Endothelial cell of umbilical vein (primary cell): ENCODE results near the gene PRCC. TPM values are rescaled to one million over a fixed set of nuclear protein-coding genes. Genes with fewer than 3 reads are reported as not detected.

Experiments used
- BruUV-seq: library from RNA; stranded (reverse); fragments of 400-500 nt; replicated peaks from 2 replicates; lab custom pipeline; 2021; lab: Mats Ljungman, UMichigan
- CTCF ChIA-PET: fragments of 300-600, 350-600 bp; sonication (Branson Sonifier 250); formaldehyde crosslinking; loops from one replicate; lab custom pipeline; 2021; ENCODE audit warnings: antibody characterized with exemption, inconsistent platforms; lab: Charles Lee
- POLR2A ChIA-PET: fragments of 300-600, 350-600 bp; sonication (Branson Sonifier 250); formaldehyde crosslinking; loops from one replicate; lab custom pipeline; 2021; ENCODE audit warnings: antibody characterized with exemption, inconsistent platforms; lab: Charles Lee
- DNase-seq: peaks from one replicate; pipeline ENCODE4 v3.0.0-alpha.2; 2011; ENCODE audit warnings: low read depth, low spot score
- FAIRE-seq: peaks from 2 replicates; lab custom pipeline; 2011; peaks lifted over from hg19 to GRCh38; lab: Jason Lieb, UNC
- H2AFZ ChIP-seq: 2 replicates; pipeline ENCODE4 v1.6.0; 2012; ENCODE audit warnings: low read depth, low read length, control low read depth, inconsistent platforms
- H3K27ac ChIP-seq: 2 replicates; pipeline ENCODE4 v1.5.1; 2011; ENCODE audit warnings: low read depth, mild to moderate bottlenecking, control low read depth, low read length, moderate library complexity; ENCODE audit not compliant: insufficient read depth
- H3K27me3 ChIP-seq, 2 experiments: 2 replicates each; pipeline versions ENCODE4 v1.6.0 to v1.6.1; 2011; ENCODE audit warnings: low read length in 2 of 2, mixed read lengths in 1 of 2; ENCODE audit not compliant: control insufficient read depth in 2 of 2, insufficient read depth in 2 of 2
- H3K36me3 ChIP-seq, 2 experiments: 2 replicates in 1 of 2; 3 replicates in 1 of 2; pipeline ENCODE4 v1.5.1; 2011; ENCODE audit warnings: low read length in 2 of 2, mild to moderate bottlenecking in 1 of 2, moderate library complexity in 1 of 2; ENCODE audit not compliant: control insufficient read depth in 2 of 2, insufficient read depth in 2 of 2; ENCODE audit errors: extremely low read depth in 1 of 2
- H3K4me1 ChIP-seq: 3 replicates; pipeline ENCODE4 v1.5.1; 2011; ENCODE audit warnings: mild to moderate bottlenecking, low read length; ENCODE audit not compliant: control insufficient read depth, insufficient read depth; ENCODE audit errors: extremely low read depth
- H3K4me2 ChIP-seq: 2 replicates; pipeline ENCODE4 v1.6.1; 2011; ENCODE audit warnings: low read length, control low read depth, mixed read lengths; ENCODE audit not compliant: insufficient read depth
- H3K4me3 ChIP-seq, 3 experiments: fragments of 200-600 bp in 1 of 3; sonication (generic), shearing (Covaris generic) in 1 of 3; replicated peaks in 1 of 3; 2 replicates each; pipeline ENCODE4 v1.5.1; 2011 to 2016; ENCODE audit warnings: control low read depth in 3 of 3, low read length in 3 of 3, mild to moderate bottlenecking in 2 of 3, inconsistent platforms in 1 of 3, low read depth in 1 of 3, moderate library complexity in 1 of 3; ENCODE audit not compliant: insufficient read depth in 1 of 3
- H3K79me2 ChIP-seq: 2 replicates; pipeline ENCODE4 v1.6.0; 2012; ENCODE audit warnings: low read length, inconsistent platforms; ENCODE audit not compliant: control insufficient read depth, insufficient read depth
- H3K9ac ChIP-seq: replicated peaks from 2 replicates; pipeline ENCODE3; 2011; ENCODE audit warnings: low read length, control low read depth; ENCODE audit not compliant: insufficient read depth; ENCODE audit errors: extremely low read depth
- H3K9me1 ChIP-seq: replicated peaks from 3 replicates; pipeline ENCODE4 v1.6.0; 2011; ENCODE audit warnings: mild to moderate bottlenecking, low read length; ENCODE audit not compliant: control insufficient read depth, insufficient read depth; ENCODE audit errors: extremely low read depth
- H3K9me3 ChIP-seq: replicated peaks from 2 replicates; pipeline ENCODE4 v1.5.1; 2012; ENCODE audit warnings: low read length, inconsistent platforms; ENCODE audit not compliant: control insufficient read depth, insufficient read depth
- H4K20me1 ChIP-seq: replicated peaks from 2 replicates; pipeline ENCODE3; 2011; ENCODE audit warnings: mild to moderate bottlenecking, low read length; ENCODE audit not compliant: control insufficient read depth, insufficient read depth; ENCODE audit errors: extremely low read depth
- EZH2 ChIP-seq: IDR thresholded peaks from 2 replicates; pipeline ENCODE4 v1.6.1; 2012; ENCODE audit warnings: borderline replicate concordance, low read depth, mild to moderate bottlenecking, moderate library complexity, low read length, inconsistent platforms; ENCODE audit not compliant: severe bottlenecking
- GATA2 ChIP-seq: IDR thresholded peaks from 2 replicates; pipeline ENCODE4 v1.7.0; 2011; ENCODE audit warnings: low read depth, mild to moderate bottlenecking, moderate library complexity, mixed read lengths, low read length; ENCODE audit not compliant: insufficient read length, insufficient read depth
- MYC ChIP-seq: IDR thresholded peaks from one replicate; pipeline ENCODE4 v1.6.1; 2011; ENCODE audit warnings: mild to moderate bottlenecking, low read depth, low read length
- dilution Hi-C: fragments of 300-500 bp; cut with MboI; formaldehyde crosslinking; loops from one replicate; pipeline ENCODE4 v1.15.0; 2019; ENCODE audit warnings: low sequenced_read_pairs; ENCODE audit not compliant: extremely low pct_ligation_motif_present
- intact Hi-C: fragments of 100-400 bp; cut with micrococcal nuclease; formaldehyde crosslinking; loops from one replicate; pipeline ENCODE4 v1.10.0; 2022
- polyA plus RNA-seq, 4 experiments: library from polyadenylated mRNA; depleted of rRNA in 3 of 4; stranded (reverse) in 3 of 4; unstranded in 1 of 4; fragments of >200 nt; gene quantifications; 2 replicates each; pipeline versions ENCODE4 v1.2.1 to v1.2.3, GENCODE V29; 2011 to 2012; ENCODE audit warnings: missing spikeins in 1 of 4
- total RNA-seq: library from RNA; stranded (reverse); gene quantifications from 2 replicates; pipeline ENCODE4 v1.2.3, GENCODE V29; 2021

Gene PRCC
- total and polyA plus RNA-seq, 2 donors (not counting 3 experiments of a cell fraction or from before 2014, with no cell fraction given), result 71.5 to 77.4 TPM

DNA sequence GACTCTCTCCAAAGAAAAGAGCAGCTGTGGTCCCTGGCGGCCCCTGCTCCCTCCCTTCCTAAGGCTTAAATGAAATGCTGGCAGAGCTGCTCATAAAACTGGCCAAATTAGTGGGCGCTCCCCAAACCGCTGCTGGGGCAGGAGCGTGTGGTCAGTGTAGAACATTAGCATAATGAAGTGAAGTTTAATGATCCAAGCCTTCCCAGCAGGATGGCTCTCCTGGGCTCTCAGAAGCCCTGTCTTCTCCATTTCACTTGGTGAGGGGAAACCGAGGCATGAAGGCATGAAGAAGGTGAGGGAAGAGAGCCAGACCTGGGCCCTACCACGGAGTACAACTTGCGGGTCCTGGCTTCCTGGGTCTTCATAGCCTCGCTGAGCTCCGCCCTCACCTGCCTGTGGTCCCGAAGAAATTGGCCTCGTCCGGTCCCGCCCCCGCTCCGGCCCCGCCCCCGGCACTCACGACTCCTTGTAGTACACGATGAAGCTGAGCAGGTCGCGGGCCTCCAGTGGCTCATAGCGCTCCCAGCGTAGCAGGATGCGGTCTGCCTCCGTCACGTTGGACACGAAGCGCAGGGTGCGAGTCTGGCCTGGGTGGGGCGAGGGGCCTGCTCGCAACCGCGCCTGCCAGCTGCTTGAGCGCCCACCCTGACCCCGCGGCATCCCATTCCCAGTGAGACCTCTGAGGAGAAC is 81.3 kb downstream of the PRCC start:
- Histone ChIP-seq H2AFZ (no peak overlapping the region), H3K27me3 (peaks cover 53 to 57% of the 10 kb centered on the region in 2 experiments), H3K4me2 (no peak overlapping the region), H3K9ac (no peak overlapping the region), H4K20me1 (no peaks in the 10 kb centered on the region), H3K27ac (no peak overlapping the region), H3K9me3 (no peaks in the 10 kb centered on the region), H3K4me3 (no peak overlapping the region), H3K9me1 (no peaks in the 10 kb centered on the region), H3K4me1 (peaks cover 39% of the 10 kb centered on the region), H3K36me3 (no peaks in the 10 kb centered on the region), H3K79me2 (no peaks in the 10 kb centered on the region)
- intact Hi-C loops, result no loop called here
- CTCF ChIA-PET, result interaction anchor here (0.9 to 5.4 kb wide), 6 partner anchors 8 to 79 kb away, joined by 4 to 42 read pairs (median 4); partner anchors contain the start of genes INSRR and NTRK1
- POLR2A ChIA-PET, result no interaction called here
- dilution Hi-C loops, result no loop called here
- no peak for DNase-seq
- BruUV-seq, result no TSS peak
- no peak for TF ChIP-seq MYC
- peak; percentile 84 for TF ChIP-seq EZH2
- no peak for FAIRE-seq

DNA sequence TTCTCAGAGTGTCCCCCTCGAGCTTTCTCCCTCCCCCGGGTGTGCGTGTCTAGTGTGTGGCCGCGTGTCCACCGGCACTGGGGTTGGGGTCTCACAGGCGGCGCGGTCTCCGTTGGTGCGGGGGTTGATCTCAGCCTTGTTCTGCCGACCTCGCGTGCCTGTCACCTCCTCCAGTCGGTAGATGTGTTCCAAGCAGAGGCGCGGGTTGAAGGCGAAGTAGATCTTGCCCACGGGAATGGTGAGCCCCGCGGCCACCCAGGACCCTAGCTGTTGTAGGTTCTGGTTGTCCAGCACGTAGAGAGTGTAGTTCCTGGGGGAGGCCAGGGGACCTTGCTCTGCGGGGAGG is 81.8 kb downstream of the PRCC start:
- Histone ChIP-seq H3K4me2 (no peak overlapping the region), H3K27me3 (peaks cover 47 to 52% of the 10 kb centered on the region in 2 experiments), H3K9ac (no peak overlapping the region), H3K9me1 (no peaks in the 10 kb centered on the region), H3K27ac (no peak overlapping the region), H3K4me1 (peaks cover 39% of the 10 kb centered on the region), H3K79me2 (no peaks in the 10 kb centered on the region), H2AFZ (no peak overlapping the region), H3K4me3 (no peak overlapping the region), H3K9me3 (no peaks in the 10 kb centered on the region), H3K36me3 (no peaks in the 10 kb centered on the region), H4K20me1 (no peaks in the 10 kb centered on the region)
- TF ChIP-seq EZH2 (peak; percentile 5), GATA2 (no peak)
- BruUV-seq, result no TSS peak
- DNase-seq (no peak), FAIRE-seq (no peak)
- dilution Hi-C loops, result no loop called here
- ChIA-PET POLR2A (no interaction called here), CTCF (interaction anchor here (1.6 to 5.4 kb wide), 3 partner anchors 11 to 79 kb away, joined by 4 to 42 read pairs (median 42); partner anchors contain the start of genes INSRR and NTRK1)
- intact Hi-C loops, result no loop called here

Other genes with a start within 250 kb of the PRCC start
- gene IQGAP3, start 195.0 kb upstream of the PRCC start, total RNA-seq, result 48.6 and 60.7 TPM in 2 replicates
- gene IQGAP3, start 195.0 kb upstream of the PRCC start, polyA plus RNA-seq, result 28.3 and 30.2 TPM in 2 replicates
- not detected in 2 replicates for gene TTC24, start 187.8 kb upstream of the PRCC start, total RNA-seq
- not detected in 2 replicates for gene TTC24, start 187.8 kb upstream of the PRCC start, polyA plus RNA-seq
- 74.0 and 76.2 TPM in 2 replicates for gene NAXE, start 175.8 kb upstream of the PRCC start, total RNA-seq
- gene NAXE, start 175.8 kb upstream of the PRCC start, polyA plus RNA-seq, result 187 and 210 TPM in 2 replicates
- gene GPATCH4, start 166.1 kb upstream of the PRCC start, total RNA-seq, result 29.2 and 32.0 TPM in 2 replicates
- 15.5 and 22.4 TPM in 2 replicates for gene GPATCH4, start 166.1 kb upstream of the PRCC start, polyA plus RNA-seq
- not detected in 2 replicates for gene HAPLN2, start 148.1 kb upstream of the PRCC start, total RNA-seq
- gene HAPLN2, start 148.1 kb upstream of the PRCC start, polyA plus RNA-seq, result 0.14 TPM in 1 of 2 replicates, not detected in the other
- not detected in 2 replicates for gene BCAN, start 125.4 kb upstream of the PRCC start, total RNA-seq
- 0.14 and 0.15 TPM in 2 replicates for gene BCAN, start 125.4 kb upstream of the PRCC start, polyA plus RNA-seq
- gene NES, start 90.1 kb upstream of the PRCC start, total RNA-seq, result 269 and 274 TPM in 2 replicates
- 15.5 and 19.4 TPM in 2 replicates for gene NES, start 90.1 kb upstream of the PRCC start, polyA plus RNA-seq
- 1.0 and 2.6 TPM in 2 replicates for gene CRABP2, start 62.0 kb upstream of the PRCC start, total RNA-seq
- gene CRABP2, start 62.0 kb upstream of the PRCC start, polyA plus RNA-seq, result 0.21 and 0.32 TPM in 2 replicates
- gene METTL25B, start 39.1 kb upstream of the PRCC start, total RNA-seq, result 12.8 and 15.5 TPM in 2 replicates
- gene METTL25B, start 39.1 kb upstream of the PRCC start, polyA plus RNA-seq, result 15.0 and 17.3 TPM in 2 replicates
- 32.1 and 35.3 TPM in 2 replicates for gene ISG20L2, start 38.8 kb upstream of the PRCC start, total RNA-seq
- 32.0 and 33.2 TPM in 2 replicates for gene ISG20L2, start 38.8 kb upstream of the PRCC start, polyA plus RNA-seq
- gene MRPL24, start 26.4 kb upstream of the PRCC start, total RNA-seq, result 63.3 and 77.7 TPM in 2 replicates
- gene MRPL24, start 26.4 kb upstream of the PRCC start, polyA plus RNA-seq, result 46.5 and 47.9 TPM in 2 replicates
- 279 and 298 TPM in 2 replicates for gene HDGF, start 15.9 kb upstream of the PRCC start, total RNA-seq
- 94.7 and 95.1 TPM in 2 replicates for gene HDGF, start 15.9 kb upstream of the PRCC start, polyA plus RNA-seq
- gene SH2D2A, start 49.3 kb downstream of the PRCC start, total RNA-seq, result 1.1 and 1.8 TPM in 2 replicates
- gene SH2D2A, start 49.3 kb downstream of the PRCC start, polyA plus RNA-seq, result 0.41 and 0.92 TPM in 2 replicates
- gene INSRR, start 91.6 kb downstream of the PRCC start, total RNA-seq, result not detected in 2 replicates
- gene INSRR, start 91.6 kb downstream of the PRCC start, polyA plus RNA-seq, result not detected in 2 replicates
- not detected in 2 replicates for gene NTRK1, start 93.3 kb downstream of the PRCC start, total RNA-seq
- 0.07 TPM in 1 of 2 replicates, not detected in the other for gene NTRK1, start 93.3 kb downstream of the PRCC start, polyA plus RNA-seq
- gene PEAR1, start 126.2 kb downstream of the PRCC start, total RNA-seq, result 88.7 and 90.7 TPM in 2 replicates
- gene PEAR1, start 126.2 kb downstream of the PRCC start, polyA plus RNA-seq, result 101 and 106 TPM in 2 replicates
- gene LRRC71, start 153.1 kb downstream of the PRCC start, total RNA-seq, result 0.66 and 1.2 TPM in 2 replicates
- gene LRRC71, start 153.1 kb downstream of the PRCC start, polyA plus RNA-seq, result 0.33 and 0.35 TPM in 2 replicates